Stimulated activated CD4-positive, alpha-beta T cell treated with anti-CD3 and anti-CD28 coated beads, TNF-alpha, amount 100 ng/mL, for 1 hour (primary cell): ENCODE measurements around the gene NRSN2.
A peak's percentile ranks its signal among the peaks of the same experiment; 100 is the strongest.

Experiments used
- DNase-seq, 3 donors: peaks; one replicate each; pipeline ENCODE4 v3.0.0-alpha.2; 2020; ENCODE audit warnings: low read depth in 3 of 3, low spot score in 1 of 3

The NRSN2 gene

GRCh38 chr20:346640-347316, at the start of gene NRSN2:
TSS of gene NRSN2 (plus strand) at chr20:347111. CDS start at chr20:349644, 2,533 bp downstream.
- DNase-seq: no peak

- peak in 1 of 3 donors; percentile 18 for DNase-seq
These were observed 48.8 kb upstream of the NRSN2 start for GRCh38 chr20:297925-298775.

- DNase-seq: no peak
These were observed 48.0 kb upstream of the NRSN2 start for GRCh38 chr20:298776-299391.

GRCh38 chr20:300345-300990, 46.4 kb upstream of the NRSN2 start:
- no peak for DNase-seq

GRCh38 chr20:301886-302848, 44.7 kb upstream of the NRSN2 start:
- no peak for DNase-seq

GRCh38 chr20:305745-306144, 41.2 kb upstream of the NRSN2 start:
- DNase-seq: no peak

GRCh38 chr20:308427-309038, 38.4 kb upstream of the NRSN2 start:
- DNase-seq: no peak

- no peak for DNase-seq
These were observed 37.5 kb upstream of the NRSN2 start for GRCh38 chr20:309306-309840.

- DNase-seq: peak in 1 of 3 donors; percentile 70
These were observed 36.9 kb upstream of the NRSN2 start for GRCh38 chr20:309841-310644.

- no peak for DNase-seq
These were observed 36.3 kb upstream of the NRSN2 start for GRCh38 chr20:310645-311044.

- DNase-seq: no peak
These were observed 35.3 kb upstream of the NRSN2 start for GRCh38 chr20:311609-312008.

- DNase-seq: no peak
These were observed 34.8 kb upstream of the NRSN2 start for GRCh38 chr20:312067-312466.

GRCh38 chr20:312866-313265, 34.0 kb upstream of the NRSN2 start:
- no peak for DNase-seq

- DNase-seq: no peak
These were observed 33.5 kb upstream of the NRSN2 start for GRCh38 chr20:313402-313801.

- DNase-seq: no peak
These were observed 33.0 kb upstream of the NRSN2 start for GRCh38 chr20:313948-314347.

GRCh38 chr20:316316-317068, 30.4 kb upstream of the NRSN2 start:
- DNase-seq: no peak

- DNase-seq: peak; percentile 62 to 93 (median 69)
These were observed 22.5 kb upstream of the NRSN2 start for GRCh38 chr20:324177-325044.
